NCI-H446 (cell line): ENCODE data around the gene SRSF8.

Experiments used
- DNase-seq, 2 experiments: peaks; one replicate each; lab custom pipeline; 2025; lab: John Stamatoyannopoulos, UW

SRSF8 gene

DNA sequence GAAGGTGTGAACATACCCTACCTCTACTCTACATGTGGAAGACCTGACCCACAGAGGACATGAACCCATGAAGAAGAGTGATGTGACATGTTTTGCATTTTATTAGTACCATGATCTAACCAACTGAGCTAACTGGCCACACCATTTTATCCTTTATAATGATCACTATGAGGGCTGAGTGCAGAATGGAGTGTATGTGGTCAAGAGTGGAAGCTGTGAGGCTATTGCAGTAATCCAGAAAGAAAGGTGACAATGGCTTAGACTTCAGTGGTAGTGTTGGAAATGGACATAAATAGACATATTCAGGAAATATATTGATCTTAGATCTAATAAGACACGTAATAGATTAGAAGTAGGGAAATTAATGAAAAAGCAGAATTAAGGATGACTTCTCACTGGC, 3.8 kb downstream of the SRSF8 start:
- no peak for DNase-seq

DNA sequence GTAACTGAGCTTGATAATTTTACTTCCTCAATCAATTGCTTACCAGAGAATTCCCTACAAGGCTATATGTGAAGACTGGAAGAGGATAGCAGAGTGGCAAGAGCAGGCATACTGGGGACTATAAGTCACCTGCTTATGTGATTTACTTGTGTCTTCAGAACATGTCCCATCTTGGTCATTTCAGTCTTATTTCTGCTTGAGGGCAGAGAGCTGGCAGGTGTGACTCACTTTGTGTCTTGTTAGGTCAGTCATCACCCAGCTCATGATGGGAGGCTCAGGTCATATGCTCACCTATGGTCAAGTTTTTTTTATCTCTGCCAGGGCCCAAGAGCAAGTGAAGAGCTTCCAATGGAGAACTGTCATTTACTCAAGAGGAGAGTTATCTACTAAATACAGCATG, 6.2 kb downstream of the SRSF8 start:
- no peak for DNase-seq

DNA sequence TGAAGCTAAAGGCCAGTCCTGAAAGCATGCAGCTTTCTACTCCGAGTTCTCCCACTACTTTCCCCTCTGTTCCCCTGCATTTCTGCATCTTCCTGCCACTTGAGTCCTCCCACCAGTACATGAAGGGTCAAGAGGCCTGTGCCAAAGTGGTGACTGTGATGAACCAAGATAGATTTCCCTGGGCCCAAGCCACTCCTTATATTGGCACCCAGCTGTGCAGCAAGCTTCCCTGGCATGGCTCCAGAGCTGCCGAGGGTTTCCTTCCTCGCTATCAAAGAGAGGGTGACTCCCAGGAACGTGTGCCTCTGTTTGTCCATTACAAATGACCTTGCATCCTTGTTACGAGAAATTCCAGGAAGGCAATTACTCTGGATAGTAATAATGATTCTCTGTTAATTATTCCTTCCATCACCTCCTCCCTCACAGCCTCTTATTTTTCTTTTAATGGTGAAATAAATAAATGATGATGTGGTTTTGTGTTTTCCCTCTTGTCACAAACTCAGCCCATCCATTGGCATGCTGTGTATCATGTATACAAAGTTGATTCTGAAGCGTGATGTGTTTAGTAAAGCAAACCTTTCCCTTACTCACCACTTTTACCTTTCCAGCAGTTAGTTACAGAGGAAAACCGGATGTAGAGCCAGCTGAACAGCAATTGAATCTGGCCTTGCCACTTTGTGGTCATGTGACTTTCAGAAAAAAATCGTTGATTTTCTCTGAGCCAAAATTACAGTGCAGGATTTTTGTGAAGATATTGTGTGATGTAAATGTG, 8.3 kb downstream of the SRSF8 start:
- peak in 1 of 2 experiments; percentile 13 for DNase-seq

DNA sequence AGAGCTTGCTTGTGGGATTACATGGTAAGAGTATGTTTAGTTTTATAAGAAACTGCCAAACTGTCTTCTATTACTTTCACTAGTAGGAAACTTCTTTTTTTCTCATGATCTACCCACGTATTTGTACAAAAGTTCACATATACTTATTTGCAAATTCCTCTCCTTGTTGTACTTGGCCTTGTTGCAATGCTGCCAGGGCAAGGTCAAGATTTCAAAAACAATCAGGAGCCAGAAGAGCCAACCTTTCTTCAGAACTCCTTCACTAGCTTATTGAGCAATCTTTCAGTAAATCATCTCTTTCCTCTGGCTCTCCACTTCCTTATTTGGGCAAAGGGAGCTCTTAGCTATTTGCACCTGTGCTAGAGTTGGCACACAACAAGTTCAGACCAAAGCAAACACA, 9.7 kb downstream of the SRSF8 start:
- DNase-seq, result no peak

DNA sequence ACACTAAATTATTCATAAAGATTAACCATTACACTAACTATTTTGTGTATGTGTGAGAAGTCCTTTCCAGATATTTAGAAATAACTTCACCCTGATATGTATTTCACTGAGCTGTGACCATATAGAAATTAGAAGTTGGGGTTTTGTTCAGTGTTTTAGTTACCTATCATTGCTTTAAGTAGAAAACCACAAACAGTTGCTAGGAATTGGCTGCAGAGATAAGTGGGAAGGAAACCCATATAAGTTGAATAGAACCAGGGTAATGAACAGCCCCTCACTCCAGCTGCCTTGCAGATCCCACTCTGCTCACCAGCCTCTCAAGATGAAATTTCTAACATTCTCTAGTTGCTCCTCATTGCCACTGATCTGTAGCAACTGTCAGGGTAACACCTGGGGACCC, 10.3 kb downstream of the SRSF8 start:
- no peak for DNase-seq

DNA sequence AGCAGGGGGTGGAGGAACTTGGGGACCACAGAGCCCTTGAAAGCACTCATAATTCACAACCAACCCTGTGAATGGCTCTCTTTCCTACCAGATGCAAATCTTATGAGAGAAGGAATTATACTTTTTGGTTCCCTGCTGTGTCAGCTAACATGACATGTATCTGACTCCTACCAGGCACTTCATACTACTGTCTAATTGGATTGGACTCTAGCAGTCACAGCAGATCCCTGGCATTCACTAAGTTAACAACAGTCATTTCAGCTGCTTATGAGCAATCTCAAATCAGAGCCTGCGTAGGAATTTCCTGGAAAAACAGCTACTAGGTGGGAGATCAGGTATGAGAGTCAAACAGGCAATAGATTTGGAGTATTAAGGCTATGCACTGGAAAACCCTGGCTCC, 11.8 kb downstream of the SRSF8 start:
- DNase-seq, result no peak

DNA sequence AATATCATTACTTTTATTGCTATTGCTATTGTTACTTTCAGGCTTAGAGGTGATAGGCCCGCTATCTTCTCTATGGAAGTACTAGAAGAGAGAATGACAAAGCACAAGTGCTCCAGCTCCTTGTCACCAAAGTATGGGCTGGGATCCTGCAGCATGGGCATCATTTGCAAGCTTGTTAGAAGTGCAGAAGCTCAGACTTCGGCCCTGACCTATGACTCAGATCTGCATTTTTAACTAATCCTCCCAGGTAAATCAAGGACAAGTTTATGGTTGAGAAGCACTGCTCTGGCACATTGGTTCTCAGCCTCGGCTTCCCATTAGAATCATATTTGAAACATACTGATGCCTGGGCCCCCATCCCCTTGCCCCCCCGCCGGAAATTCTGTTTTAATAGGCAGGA, 14.3 kb downstream of the SRSF8 start:
- DNase-seq, result no peak

DNA sequence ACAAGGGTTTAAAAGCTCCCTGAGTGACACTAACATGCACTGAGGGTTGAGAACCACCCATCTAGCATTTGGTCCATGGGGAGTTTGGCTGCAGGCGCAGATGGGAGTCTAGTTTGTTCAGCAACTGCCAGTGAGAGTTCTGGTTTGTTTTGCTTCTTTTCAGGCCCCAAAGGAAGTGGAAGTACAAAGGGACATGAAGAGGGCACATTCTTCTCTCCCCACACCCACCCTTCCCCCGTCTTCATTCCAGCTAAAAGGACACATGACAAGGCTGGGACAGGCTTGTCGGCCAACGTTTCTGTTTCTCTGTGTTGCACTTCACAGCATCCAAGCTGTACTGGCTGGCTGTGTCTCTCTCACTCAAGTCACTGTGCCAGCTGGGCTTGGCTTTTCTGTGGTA, 14.7 kb downstream of the SRSF8 start:
- DNase-seq, result no peak

DNA sequence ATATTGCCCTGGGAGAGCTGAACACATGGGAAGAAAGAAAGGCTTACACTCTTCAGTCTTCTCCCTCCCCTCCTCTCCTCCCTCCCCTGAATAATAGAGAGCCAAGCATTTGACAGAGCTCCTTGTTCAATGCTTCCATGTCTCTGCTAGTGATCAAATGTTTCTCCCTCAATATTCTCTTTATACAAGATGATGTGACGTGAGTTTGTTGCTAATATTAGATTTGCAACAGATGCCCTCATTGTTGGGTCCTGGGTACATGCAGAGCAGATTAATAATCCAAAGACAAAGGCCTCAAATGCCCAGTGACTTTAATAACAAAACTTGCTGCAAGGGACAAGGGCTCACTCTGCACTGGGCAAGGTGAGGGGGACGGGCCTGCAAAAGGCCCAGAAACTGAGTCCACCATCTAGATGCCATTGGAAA, 15.9 kb downstream of the SRSF8 start:
- DNase-seq, result no peak

DNA sequence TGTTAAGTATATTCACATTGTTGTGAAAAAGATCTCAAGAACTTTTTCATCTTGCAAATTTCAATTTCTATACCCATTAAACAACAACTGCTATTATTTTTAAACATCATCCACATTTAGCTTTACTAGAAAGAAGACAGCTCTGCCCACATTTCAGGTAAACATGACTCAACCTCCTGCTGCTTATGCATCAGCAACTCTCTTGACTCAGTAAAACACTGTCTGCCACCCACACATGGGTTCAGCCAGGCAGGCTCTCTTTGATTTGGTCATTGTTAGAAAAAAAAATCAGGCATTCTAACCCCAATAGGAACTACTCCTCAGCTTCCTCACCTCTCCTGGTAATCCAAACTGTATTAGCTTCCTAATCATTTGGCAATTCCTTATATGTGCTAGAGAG, 17.8 kb downstream of the SRSF8 start:
- no peak for DNase-seq

DNA sequence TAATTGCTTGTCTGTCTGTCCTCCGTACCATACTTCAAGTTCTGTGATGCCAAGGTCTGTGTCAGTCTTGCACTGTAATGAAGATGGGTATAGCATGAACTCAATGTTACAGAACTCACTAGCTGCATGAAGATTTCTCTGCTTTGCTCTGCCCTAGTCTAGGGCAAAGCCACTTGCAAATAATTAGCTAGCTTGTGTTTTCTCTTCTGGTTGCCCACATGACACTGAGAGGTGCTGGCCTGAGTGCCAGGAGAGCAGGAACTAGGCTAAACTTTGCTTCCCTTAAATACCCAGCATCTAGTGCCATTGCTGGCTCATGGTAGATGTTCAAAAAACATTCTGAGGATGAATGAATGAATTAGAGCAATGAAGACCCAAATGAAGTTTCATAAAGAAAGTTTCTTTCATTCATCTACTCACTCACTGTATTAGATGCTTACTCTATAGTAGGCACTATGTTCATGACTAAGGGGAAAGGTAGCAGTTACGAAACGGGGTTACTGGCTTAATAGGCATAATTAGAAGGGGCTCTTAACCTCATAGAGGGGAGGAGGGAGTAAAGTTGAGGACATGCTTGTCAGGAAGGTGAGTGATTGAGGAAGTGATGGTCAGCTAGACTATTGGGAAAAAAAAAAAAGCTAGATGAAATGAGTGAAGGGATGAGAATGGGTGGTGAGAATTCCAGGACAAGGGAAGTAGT, 18.5 kb downstream of the SRSF8 start:
- DNase-seq, result no peak

DNA sequence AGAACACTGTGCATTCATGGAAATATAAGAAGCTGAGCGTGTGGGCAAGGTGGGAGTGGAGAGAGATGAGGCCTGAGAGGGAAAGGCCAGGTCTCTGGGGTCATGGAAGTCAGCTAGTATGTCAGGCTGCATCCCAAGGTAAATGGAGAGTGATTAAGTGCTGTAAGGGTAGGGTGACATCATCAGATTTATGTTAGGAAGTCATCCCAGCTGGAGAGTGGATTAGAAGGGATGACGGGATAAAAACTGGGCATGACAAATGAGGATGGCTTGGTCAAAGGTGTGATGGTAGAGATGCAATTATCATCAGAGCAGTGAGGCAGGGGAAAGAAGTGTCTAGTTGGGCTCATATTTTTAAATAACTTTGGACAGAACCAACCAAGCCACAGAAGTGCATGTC, 19.4 kb downstream of the SRSF8 start:
- DNase-seq, result no peak

DNA sequence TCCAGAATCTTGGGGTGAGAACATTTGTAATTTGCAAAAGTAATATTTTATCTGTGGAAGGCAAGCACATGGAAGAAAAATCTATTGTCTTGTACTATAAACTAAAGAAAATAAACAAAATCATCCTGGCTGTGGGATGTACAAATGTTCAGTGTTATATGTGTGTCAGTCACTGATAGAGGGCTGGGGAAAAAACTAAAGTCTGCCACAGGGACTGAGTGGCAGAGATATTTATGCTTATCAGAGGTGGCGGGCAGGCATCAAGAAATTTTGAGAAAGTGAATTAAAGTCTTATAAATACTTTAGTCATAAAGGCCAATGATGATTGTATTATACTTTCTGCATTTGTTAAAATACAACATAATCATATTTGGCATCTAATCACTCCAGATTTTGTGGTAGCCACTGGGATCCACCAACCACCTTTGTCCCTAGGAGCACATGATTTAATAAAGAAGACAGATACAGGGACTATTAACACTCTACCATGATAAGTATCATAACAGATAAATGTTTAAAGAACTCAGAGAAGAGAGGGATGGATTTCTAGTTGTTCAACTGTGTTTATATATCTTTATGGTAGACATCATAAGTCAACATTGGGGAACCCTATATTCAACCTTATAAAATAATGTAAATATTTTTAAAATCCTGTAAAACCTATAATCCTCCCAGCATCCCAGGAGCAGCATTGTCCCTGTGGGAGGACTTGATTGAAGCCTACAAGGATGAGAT, 20.3 kb downstream of the SRSF8 start:
- no peak for DNase-seq

DNA sequence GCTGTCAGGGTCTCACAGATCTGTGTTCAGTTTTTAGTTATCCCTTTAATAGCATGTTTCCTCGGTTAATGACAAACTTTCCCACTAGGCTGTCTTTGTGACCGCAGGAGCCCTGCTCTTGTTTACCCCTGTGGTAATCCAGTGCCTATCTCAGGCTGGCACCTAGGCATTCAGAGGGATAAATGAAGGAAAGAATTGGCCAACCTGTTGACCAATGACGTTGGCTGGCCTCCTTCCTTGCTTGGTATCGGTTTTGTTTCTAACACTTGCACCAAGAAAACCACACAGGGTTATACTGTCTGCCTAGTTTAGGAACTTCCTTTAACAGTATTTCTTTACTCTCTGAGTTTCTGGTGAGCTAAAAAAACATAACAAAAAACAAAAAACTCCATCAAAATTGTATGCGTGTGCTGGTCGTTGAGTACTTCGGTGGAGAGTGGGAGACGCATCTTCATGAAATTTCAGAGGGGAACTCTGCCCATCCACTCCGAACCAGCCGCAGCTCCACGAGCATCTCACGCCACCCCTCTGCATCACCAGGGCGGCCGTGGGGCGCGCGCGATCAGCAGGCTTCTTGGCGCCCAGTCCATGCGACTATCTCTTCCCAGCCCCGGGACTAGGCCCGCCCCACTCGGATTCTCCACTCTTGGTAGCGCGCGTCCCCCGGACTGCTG, 22.4 kb downstream of the SRSF8 start:
- no peak for DNase-seq

DNA sequence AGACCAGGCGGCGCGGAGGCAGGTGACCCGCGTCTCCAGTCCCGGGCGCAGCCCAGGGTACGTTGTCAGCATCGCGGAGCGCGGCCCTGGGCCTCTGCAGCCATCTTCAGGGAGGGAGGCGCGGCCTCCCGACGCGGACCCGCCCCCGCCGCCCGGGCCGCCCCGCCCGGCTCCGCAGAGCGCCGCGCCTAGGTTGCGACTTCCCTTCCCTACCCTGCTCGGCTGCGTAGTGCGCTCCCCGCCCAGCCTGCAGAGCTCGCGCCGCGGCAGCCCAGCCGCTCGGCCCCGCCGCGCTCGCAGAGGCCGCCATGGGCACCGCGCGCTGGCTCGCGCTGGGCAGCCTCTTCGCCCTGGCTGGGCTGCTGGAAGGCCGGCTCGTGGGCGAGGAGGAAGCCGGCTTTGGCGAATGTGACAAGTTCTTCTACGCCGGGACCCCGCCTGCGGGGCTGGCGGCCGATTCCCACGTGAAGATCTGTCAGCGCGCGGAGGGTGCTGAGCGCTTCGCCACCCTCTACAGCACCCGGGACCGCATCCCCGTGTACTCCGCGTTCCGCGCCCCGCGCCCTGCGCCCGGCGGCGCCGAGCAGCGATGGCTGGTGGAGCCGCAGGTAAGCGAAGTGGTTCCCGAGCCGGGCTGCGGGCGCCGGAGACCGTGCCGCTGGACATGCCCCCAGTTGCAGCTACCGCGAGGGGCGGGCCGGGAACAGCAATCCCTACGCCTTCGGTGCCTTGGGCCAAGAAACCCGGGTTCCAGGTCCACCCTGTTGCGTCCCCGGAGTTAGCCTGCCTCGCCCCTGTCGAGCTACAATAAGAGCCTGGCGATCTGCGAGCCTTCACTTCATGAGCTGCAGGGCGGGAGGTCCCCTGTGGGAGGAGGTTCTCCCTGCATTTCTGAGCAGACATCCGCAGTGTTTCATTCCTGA, 23.2 kb downstream of the SRSF8 start, which contains the start of gene ENDOD1:
Gene ENDOD1, plus strand, starts transcription at position 227 of the 923 bp plus-strand sequence. Its CDS starts 82 bp downstream, at position 309.
- DNase-seq, result peak; percentile 52 to 85

DNA sequence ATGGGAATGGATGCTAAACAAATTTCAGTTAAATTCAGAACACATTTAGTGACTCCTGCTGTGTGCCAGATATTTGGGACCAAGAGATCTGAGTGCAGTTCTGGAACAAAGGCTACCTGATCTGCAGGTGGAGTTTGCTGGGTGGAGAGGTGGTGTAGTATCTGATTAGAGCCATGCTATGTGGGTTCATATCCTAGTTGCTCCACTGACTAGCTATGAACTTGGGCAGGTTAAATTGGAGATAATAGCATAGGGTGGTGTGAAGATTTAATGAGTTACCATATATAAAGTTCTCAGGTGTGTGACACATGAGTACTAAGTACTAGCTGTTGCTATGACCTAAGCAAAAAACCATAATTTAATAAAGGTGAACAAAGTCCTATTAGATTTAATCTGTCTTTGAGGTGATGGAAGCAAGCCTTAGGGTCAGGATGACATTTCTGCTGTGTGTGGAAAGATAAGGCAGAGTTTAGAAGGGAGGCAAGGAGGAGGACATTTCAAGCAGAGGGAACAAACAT, 25.0 kb downstream of the SRSF8 start:
- DNase-seq, result no peak

DNA sequence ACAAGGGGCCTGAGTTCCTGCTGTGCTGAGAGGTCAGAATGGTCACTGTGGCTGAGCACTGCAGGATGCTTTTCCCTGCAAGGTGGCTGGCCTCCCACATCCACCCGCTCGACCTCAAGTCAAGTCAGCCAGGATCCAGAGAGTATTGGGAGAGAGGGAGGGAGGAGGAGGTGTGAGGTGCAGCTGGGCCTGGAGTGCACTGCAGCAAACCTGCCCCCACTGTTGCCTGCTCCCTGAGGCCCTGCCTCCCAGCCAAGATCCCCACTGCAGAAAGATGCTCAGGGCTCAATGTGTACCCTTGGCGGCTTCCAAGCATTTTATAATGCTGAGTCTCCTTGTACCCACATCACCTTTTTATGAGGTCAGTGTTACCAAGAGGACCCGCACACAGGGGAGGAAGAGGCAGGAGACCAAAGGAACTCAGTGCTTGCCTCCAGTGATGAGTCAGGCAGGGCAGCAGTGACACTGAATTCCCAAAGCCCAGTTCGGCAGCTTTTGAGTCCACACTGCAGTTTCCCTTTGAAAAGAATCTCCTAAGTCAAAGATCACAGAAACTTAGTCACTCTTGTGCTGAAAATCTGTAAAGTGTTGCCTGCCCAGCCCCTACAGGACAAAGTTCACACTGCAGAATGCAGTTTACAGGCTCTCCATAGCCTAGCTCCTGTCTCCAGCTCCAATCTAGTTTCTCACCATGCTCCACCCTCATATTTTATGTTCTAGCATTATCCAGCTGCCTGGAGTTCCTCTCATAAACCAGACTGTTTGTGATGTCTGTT, 26.0 kb downstream of the SRSF8 start:
- no peak for DNase-seq

DNA sequence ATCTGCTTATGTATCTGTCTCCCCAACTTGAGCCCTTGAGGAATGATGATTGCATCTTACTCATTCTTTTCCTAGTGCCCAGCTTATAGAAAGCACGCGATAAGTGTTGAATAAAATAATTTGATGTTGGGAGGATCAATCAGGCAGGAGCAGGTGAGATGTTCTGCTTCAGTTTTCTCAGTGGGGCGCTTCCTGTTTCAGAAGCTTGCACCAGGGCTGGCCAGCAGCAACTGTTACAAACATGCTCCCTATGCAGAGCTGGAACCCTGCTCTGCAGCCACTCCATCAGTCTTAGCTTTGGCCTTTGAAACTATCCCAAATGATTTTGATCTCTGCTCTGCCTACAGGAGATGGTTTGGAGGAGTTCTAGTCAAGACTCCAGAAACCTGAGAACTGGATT, 26.8 kb downstream of the SRSF8 start:
- no peak for DNase-seq

DNA sequence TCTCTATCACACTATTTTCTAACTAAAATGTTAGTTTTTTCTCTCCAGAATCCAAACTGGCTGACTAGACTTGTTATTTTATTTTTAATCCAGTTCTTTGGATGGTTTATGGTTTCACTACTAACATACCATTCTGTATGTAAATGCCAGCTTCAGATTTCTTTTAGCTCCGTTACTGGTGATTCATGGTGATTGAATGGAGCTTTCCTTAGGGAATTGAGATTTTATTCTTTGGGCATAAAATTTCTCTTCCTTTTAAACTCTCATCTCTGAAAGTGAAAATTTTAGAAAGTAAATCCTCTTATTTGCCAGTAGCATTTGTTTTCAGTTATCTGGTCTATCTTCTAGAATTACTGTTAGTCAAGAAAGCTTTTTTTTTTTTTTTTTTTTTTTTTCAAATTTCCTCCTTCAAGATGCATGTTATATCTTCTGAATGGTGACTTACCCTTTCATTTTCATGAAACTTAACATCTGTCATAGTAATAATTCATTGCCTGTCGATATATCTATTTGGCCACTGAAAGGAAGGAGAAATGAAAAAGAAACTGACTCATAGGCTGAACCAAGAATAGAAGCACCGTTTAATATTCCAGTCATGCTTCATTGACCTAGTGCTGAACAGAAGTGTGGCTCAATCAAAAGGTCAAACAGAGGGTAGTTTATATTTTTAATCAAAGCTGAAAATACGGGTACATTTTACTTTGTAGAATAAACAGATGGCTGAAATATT, 29.3 kb downstream of the SRSF8 start:
- peak in 1 of 2 experiments; percentile 76 for DNase-seq
